ENCODE measurements around the gene ANO4. TPM values are rescaled to one million over a fixed set of nuclear protein-coding genes. Genes with fewer than 3 reads are reported as not detected.
"Not testable (repeated sequence)": the region's sequence is repeated elsewhere in the genome, so short reads cannot be mapped to it uniquely, and the experiment has no call there.

The ANO4 gene
- total and polyA plus RNA-seq, 2 experiments from 2014 or later = 0.33 to 0.92 TPM

GRCh38 chr12:101127521-101128219 is 333.1 kb downstream of the ANO4 start:
- H3K9me3 ChIP-seq (ENCODE audit: low read depth) = no peaks in the 10 kb centered on the region
- H3K4me3 ChIP-seq = no peak overlapping the region
- no peaks in the 10 kb centered on the region for H3K4me1 ChIP-seq (ENCODE audit: low read depth)
- no peak overlapping the region for H3K27ac ChIP-seq
- no peak for TF ChIP-seq CTCF (IDR thresholded peaks at IDR 0.05; ENCODE audit: low read depth, low read length)
- no peaks in the 10 kb centered on the region for H3K36me3 ChIP-seq
- DNase-seq (ENCODE audit: low read depth in 1 of 2, low spot score in 1 of 2) = peak in 1 of 2 donors; percentile 1
- no peaks in the 10 kb centered on the region for H3K27me3 ChIP-seq

GRCh38 chr12:101145777-101146431 is 351.3 kb downstream of the ANO4 start:
- not testable (repeated sequence) for DNase-seq (ENCODE audit: low read depth in 1 of 2, low spot score in 1 of 2); H3K4me1 ChIP-seq (ENCODE audit: low read depth); H3K9me3 ChIP-seq (ENCODE audit: low read depth); H3K36me3 ChIP-seq; H3K27me3 ChIP-seq; H3K27ac ChIP-seq
- peak overlapping the region; percentile 11 for H3K4me3 ChIP-seq

- Histone ChIP-seq H3K9me3 (ENCODE audit: low read depth) (no peaks in the 10 kb centered on the region), H3K27ac (no peak overlapping the region), H3K4me1 (ENCODE audit: low read depth) (no peaks in the 10 kb centered on the region), H3K36me3 (no peaks in the 10 kb centered on the region), H3K27me3 (no peaks in the 10 kb centered on the region), H3K4me3 (no peak overlapping the region)
- DNase-seq (ENCODE audit: low read depth in 1 of 2, low spot score in 1 of 2) = no peak
- no peak for TF ChIP-seq CTCF (IDR thresholded peaks at IDR 0.05; ENCODE audit: low read depth, low read length)
These were observed 370.7 kb downstream of the ANO4 start for GRCh38 chr12:101165319-101165718.

- H3K27ac ChIP-seq = no peak overlapping the region
- no peak for DNase-seq (ENCODE audit: low read depth in 1 of 2, low spot score in 1 of 2)
- no peaks in the 10 kb centered on the region for H3K4me1 ChIP-seq (ENCODE audit: low read depth)
- no peak for TF ChIP-seq CTCF (IDR thresholded peaks at IDR 0.05; ENCODE audit: low read depth, low read length)
- H3K36me3 ChIP-seq = no peaks in the 10 kb centered on the region
- no peak overlapping the region for H3K4me3 ChIP-seq
- no peaks in the 10 kb centered on the region for H3K9me3 ChIP-seq (ENCODE audit: low read depth)
- no peaks in the 10 kb centered on the region for H3K27me3 ChIP-seq
These were observed 372.3 kb downstream of the ANO4 start for GRCh38 chr12:101166866-101167265.

DNA sequence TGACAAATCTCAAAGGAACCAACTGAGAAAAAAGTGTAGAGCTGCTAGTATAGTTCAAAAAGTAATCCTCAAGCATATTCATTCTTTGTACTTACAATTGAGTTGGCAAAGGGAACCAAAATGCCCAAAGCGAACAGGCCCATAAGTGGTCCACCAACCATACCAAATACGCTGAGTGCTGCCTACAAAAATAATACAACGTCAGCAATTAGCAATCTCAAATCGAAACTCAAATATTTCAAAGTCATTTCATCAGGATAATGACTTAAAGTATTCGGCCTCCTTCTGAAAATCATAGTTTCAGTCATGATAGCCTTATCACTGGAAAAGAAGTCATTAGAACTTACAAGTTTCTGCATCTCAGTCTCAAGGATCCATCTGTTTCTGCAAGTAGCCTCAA is 373.4 kb downstream of the ANO4 start:
- no peaks in the 10 kb centered on the region for H3K4me1 ChIP-seq (ENCODE audit: low read depth)
- no peaks in the 10 kb centered on the region for H3K36me3 ChIP-seq
- DNase-seq (ENCODE audit: low read depth in 1 of 2, low spot score in 1 of 2) = no peak
- H3K4me3 ChIP-seq = no peak overlapping the region
- no peaks in the 10 kb centered on the region for H3K27me3 ChIP-seq
- H3K9me3 ChIP-seq (ENCODE audit: low read depth) = no peaks in the 10 kb centered on the region
- no peak overlapping the region for H3K27ac ChIP-seq
- TF ChIP-seq CTCF (IDR thresholded peaks at IDR 0.05; ENCODE audit: low read depth, low read length) = no peak

- peak; percentile 6 to 66 for DNase-seq (ENCODE audit: low read depth in 1 of 2, low spot score in 1 of 2)
- TF ChIP-seq CTCF (IDR thresholded peaks at IDR 0.05; ENCODE audit: low read depth, low read length) = no peak
- no peaks in the 10 kb centered on the region for H3K36me3 ChIP-seq
These were observed 377.7 kb downstream of the ANO4 start for GRCh38 chr12:101172316-101172715.

More at GRCh38 chr12:101172316-101172715, 377.7 kb downstream of the ANO4 start:
- Histone ChIP-seq H3K27ac (no peak overlapping the region), H3K4me3 (no peak overlapping the region), H3K27me3 (no peaks in the 10 kb centered on the region), H3K9me3 (ENCODE audit: low read depth) (no peaks in the 10 kb centered on the region), H3K4me1 (ENCODE audit: low read depth) (no peaks in the 10 kb centered on the region)

Data from cardiac muscle cell (in vitro differentiated cells and primary cell).